ENCODE measurements around the gene PHACTR3. TPM values are rescaled to one million over a fixed set of nuclear protein-coding genes. Genes with fewer than 3 reads are reported as not detected.

PHACTR3 gene
- total and polyA plus RNA-seq, 2 of the 8 experiments (the other 6 are each of a cell fraction or from before 2014, with no cell fraction given) = 0.05 to 0.13 TPM

DNA sequence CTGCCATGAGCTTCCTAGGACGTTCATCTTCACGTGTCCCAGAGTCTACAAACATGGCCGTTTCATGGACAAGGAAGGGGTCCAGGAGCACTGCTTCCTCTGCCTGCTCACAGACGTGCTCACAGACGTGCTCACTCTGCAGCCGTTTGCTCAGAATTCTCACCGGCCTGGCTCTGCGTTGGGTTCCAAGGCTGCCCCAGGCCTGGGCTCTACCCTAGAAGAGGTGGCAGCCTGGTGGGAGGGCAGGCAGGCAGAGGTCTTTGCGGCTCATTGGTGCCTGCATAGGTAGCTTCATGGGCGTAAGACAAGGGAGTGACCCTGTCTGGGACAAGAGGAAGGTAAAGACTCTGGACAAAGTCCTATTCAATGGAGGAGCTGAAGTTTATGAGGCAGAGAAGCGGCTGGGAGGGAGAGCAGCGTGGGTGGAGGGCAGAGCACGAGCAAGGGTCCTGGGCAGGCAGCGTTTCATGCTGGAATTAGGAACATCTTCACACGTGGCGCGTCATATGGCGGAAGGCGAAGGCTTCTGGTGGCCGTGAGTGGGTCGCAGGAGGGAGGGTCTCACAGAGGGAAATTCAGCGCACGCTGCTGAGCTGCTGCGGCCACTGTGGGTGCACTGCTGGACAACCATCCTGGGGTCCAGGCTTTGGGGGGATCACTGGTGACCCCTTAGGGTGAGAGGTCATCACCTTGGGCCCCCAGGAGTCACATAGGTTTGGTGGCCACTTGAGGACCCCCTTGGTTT is 138.2 kb downstream of the PHACTR3 start (continued):
- no peak for TF ChIP-seq POLR2A (IDR thresholded peaks at IDR 0.05; ENCODE audit: control extremely low read depth in 1 of 2, low read depth in 2 of 2, low read length in 2 of 2)
- TF ChIP-seq KDM5A (IDR thresholded peaks at IDR 0.05; ENCODE audit: low read length) = no peak
- no peak for TF ChIP-seq HDAC6 (IDR thresholded peaks at IDR 0.05; ENCODE audit: low read depth, low read length)
- TF ChIP-seq RNF2 (IDR thresholded peaks at IDR 0.05; ENCODE audit: borderline replicate concordance, low read depth, low read length, missing control alignments, poor library complexity, severe bottlenecking) = no peak
